Epithelial cell of alveolus of lung (primary cell): ENCODE measurements around the gene ANO4. TPM values are rescaled to one million over a fixed set of nuclear protein-coding genes. Genes with fewer than 3 reads are reported as not detected.

Experiments used
- total RNA-seq: library from RNA; depleted of rRNA; stranded (reverse); fragments of >200 nt; gene quantifications from 2 replicates; pipeline ENCODE4 v1.2.1, GENCODE V29; 2015

ANO4 gene
- 4.0 and 5.8 TPM in 2 replicates for total RNA-seq

GRCh38 chr12:100794441-100795173 is at the start of gene ANO4:
TSS of gene ANO4 (plus strand) at chr12:100794776. CDS start at chr12:100901786, 107,010 bp downstream.

Other genes starting within 250 kb of the ANO4 start
- 13.6 and 13.7 TPM in 2 replicates for gene GAS2L3, start 221.1 kb upstream of the ANO4 start, total RNA-seq